ENCODE data around the gene CTIF. TPM values are rescaled to one million over a fixed set of nuclear protein-coding genes. Genes with fewer than 3 reads are reported as not detected.

Gene CTIF
- total RNA-seq, 1 donor from 2014 or later = 51.5 TPM

DNA sequence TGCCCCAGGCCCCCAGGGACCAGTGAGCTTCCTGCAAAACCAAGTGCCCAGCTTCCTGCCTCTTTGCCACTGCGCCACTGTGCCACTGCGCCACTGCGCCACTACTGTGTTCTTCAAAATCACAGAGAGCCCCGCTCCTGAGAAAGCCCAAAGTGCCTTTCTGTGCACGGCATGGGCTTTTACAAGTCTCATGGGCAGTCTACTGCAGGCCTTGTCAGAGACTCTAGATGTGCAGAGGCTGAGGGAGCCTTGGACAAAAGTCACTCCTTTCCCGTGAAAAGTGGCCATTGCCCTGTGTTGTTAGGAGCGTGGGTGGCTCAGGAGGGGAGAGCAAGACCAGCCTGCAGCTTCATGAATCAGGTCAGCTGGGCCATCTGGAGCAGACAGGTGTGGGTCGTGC is 231.4 kb downstream of the CTIF start:
- H3K27me3 Mint-ChIP-seq (ENCODE audit: unreplicated experiment) = peaks cover 3% of the 10 kb centered on the region
- H3K36me3 Mint-ChIP-seq (ENCODE audit: low read depth, unreplicated experiment) = peaks cover 24% of the 10 kb centered on the region
- TF ChIP-seq, protein P1, sequence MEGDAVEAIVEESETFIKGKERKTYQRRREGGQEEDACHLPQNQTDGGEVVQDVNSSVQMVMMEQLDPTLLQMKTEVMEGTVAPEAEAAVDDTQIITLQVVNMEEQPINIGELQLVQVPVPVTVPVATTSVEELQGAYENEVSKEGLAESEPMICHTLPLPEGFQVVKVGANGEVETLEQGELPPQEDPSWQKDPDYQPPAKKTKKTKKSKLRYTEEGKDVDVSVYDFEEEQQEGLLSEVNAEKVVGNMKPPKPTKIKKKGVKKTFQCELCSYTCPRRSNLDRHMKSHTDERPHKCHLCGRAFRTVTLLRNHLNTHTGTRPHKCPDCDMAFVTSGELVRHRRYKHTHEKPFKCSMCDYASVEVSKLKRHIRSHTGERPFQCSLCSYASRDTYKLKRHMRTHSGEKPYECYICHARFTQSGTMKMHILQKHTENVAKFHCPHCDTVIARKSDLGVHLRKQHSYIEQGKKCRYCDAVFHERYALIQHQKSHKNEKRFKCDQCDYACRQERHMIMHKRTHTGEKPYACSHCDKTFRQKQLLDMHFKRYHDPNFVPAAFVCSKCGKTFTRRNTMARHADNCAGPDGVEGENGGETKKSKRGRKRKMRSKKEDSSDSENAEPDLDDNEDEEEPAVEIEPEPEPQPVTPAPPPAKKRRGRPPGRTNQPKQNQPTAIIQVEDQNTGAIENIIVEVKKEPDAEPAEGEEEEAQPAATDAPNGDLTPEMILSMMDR (IDR thresholded peaks at IDR 0.05; ENCODE audit: unreplicated experiment) = no peak
- H3K27ac Mint-ChIP-seq (ENCODE audit: unreplicated experiment) = no peak overlapping the region
- no peak for DNase-seq (ENCODE audit: low spot score)
- peaks cover 12% of the 10 kb centered on the region for H3K4me1 Mint-ChIP-seq (ENCODE audit: unreplicated experiment)
- H3K4me3 Mint-ChIP-seq (ENCODE audit: unreplicated experiment) = no peak overlapping the region
- H3K9me3 Mint-ChIP-seq (ENCODE audit: unreplicated experiment) = no peaks in the 10 kb centered on the region

DNA sequence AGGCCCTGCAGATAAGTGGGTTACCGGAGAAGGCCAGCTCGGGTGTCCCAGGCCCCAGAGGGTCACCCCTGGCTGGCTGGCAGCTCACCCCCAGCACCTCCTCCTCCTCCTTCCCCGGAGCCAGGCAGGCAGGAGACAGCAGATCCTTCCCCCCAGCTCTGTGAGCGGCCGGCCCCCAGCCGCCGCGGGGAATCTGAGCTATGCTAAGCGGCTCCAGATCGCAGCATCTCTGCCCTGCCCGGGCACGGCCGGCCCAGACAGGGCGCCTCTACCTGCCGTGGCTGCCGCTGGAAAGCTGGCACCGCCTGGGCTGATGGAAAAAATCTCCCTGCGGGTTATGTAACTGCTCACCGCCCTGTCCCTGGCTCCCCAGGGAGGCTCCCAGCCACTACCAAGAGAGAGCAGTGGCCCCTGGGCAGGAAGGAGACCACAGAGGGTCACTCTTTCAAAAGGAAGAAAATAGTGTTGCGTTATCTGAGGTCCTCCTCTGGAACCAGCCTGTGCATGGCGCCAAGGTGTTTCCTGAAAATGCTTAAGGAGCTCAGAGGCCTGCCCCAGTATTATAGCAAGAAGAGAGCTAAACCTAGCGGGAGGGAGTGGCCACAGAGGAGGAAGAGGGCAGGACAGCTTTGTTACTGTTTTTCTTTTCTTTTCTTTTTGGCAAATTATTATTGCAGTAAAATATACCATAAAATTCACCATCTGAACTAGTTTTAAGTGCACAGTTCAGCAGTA is 233.0 kb downstream of the CTIF start:
- TF ChIP-seq, protein P1 (IDR thresholded peaks at IDR 0.05; ENCODE audit: unreplicated experiment) = no peak
- peak overlapping the region; percentile 65 for H3K4me3 Mint-ChIP-seq (ENCODE audit: unreplicated experiment)
- peaks cover 18% of the 10 kb centered on the region for H3K4me1 Mint-ChIP-seq (ENCODE audit: unreplicated experiment)
- H3K27ac Mint-ChIP-seq (ENCODE audit: unreplicated experiment) = no peak overlapping the region
- DNase-seq (ENCODE audit: low spot score) = no peak
- H3K9me3 Mint-ChIP-seq (ENCODE audit: unreplicated experiment) = no peaks in the 10 kb centered on the region
- peaks cover 24% of the 10 kb centered on the region for H3K36me3 Mint-ChIP-seq (ENCODE audit: low read depth, unreplicated experiment)
- H3K27me3 Mint-ChIP-seq (ENCODE audit: unreplicated experiment) = peaks cover 4% of the 10 kb centered on the region

DNA sequence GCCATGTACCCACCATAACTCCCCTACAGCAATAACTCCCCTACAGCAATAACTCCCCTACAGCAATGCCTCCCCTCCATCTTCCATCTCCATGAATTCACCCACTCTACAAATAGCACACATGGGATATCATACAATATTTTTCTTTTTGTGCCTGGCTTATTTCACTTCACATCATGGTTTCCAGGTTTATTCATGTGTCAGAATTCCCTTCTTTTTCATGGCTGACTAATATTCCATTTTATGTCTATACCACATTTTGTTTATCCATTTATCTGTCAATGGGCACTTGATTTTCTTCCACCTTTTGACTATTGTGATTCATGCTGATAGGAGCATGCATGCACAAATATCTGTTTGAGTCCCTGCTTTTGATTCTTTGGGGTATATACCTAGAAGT is 233.6 kb downstream of the CTIF start:
- Mint-ChIP-seq H3K27ac (ENCODE audit: unreplicated experiment) (no peak overlapping the region), H3K4me3 (ENCODE audit: unreplicated experiment) (no peak overlapping the region), H3K4me1 (ENCODE audit: unreplicated experiment) (peaks cover 18% of the 10 kb centered on the region), H3K27me3 (ENCODE audit: unreplicated experiment) (peaks cover 4% of the 10 kb centered on the region), H3K9me3 (ENCODE audit: unreplicated experiment) (no peaks in the 10 kb centered on the region), H3K36me3 (ENCODE audit: low read depth, unreplicated experiment) (peaks cover 21% of the 10 kb centered on the region)
- no peak for DNase-seq (ENCODE audit: low spot score)
- TF ChIP-seq, protein P1 (IDR thresholded peaks at IDR 0.05; ENCODE audit: unreplicated experiment) = no peak

DNA sequence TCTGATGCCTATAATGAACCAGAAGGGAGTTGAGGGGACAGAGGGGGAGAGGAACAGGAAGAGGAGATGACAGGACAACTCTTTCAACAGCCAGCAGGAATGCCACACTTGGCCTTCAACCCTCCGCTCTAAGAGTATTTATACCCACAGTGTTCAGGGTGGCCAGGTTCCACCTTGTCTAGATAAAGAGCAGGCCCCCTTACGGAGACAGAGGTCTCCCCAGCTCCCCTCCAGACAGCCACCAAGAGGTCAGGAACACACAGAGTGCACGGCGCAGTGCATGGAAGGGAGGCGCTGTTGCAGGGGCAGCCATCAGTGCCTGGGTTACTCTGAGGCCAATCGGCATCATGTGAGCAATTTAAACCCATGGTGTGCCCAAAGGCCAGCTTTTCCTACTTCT is 235.0 kb downstream of the CTIF start:
- no peak overlapping the region for H3K4me3 Mint-ChIP-seq (ENCODE audit: unreplicated experiment)
- H3K4me1 Mint-ChIP-seq (ENCODE audit: unreplicated experiment) = peaks cover 18% of the 10 kb centered on the region
- peaks cover 21% of the 10 kb centered on the region for H3K36me3 Mint-ChIP-seq (ENCODE audit: low read depth, unreplicated experiment)
- no peak for DNase-seq (ENCODE audit: low spot score)
- H3K27ac Mint-ChIP-seq (ENCODE audit: unreplicated experiment) = no peak overlapping the region
- peaks cover 4% of the 10 kb centered on the region for H3K27me3 Mint-ChIP-seq (ENCODE audit: unreplicated experiment)
- H3K9me3 Mint-ChIP-seq (ENCODE audit: unreplicated experiment) = no peaks in the 10 kb centered on the region
- TF ChIP-seq, protein P1 (IDR thresholded peaks at IDR 0.05; ENCODE audit: unreplicated experiment) = no peak

DNA sequence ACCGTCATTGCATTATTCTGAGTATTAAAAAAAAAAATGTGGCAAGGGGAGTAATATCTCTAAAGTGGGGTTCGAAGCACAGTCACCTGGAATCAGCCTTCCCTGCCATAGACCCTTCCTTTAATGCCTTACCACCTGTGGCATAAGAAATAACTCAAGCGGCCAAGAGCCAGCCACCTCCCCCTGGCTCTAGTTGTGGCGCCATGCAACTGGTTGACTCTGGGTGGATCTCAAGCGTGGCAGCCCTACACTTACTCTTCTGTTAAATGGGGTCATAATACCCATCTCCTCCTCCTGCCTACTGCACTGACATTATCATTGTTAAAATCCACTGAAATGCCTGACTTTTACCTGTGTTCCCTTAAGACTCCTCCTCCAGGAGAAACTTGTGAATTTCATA is 236.1 kb downstream of the CTIF start:
- DNase-seq (ENCODE audit: low spot score) = no peak
- Mint-ChIP-seq H3K27ac (ENCODE audit: unreplicated experiment) (no peak overlapping the region), H3K27me3 (ENCODE audit: unreplicated experiment) (peaks cover 4% of the 10 kb centered on the region), H3K9me3 (ENCODE audit: unreplicated experiment) (no peaks in the 10 kb centered on the region), H3K4me3 (ENCODE audit: unreplicated experiment) (no peak overlapping the region), H3K4me1 (ENCODE audit: unreplicated experiment) (peaks cover 23% of the 10 kb centered on the region), H3K36me3 (ENCODE audit: low read depth, unreplicated experiment) (peaks cover 24% of the 10 kb centered on the region)
- TF ChIP-seq, protein P1 (IDR thresholded peaks at IDR 0.05; ENCODE audit: unreplicated experiment) = no peak
